NCI-H1436 treated with DMSO at 0.1 percent for 48 hours (cell line): ENCODE results near the gene IL3RA.
"Not testable (repeated sequence)": the region's sequence is repeated elsewhere in the genome, so short reads cannot be mapped to it uniquely, and the experiment has no call there.

ENCODE experiments used
- DNase-seq: peaks from one replicate; lab custom pipeline; 2025; lab: John Stamatoyannopoulos, UW

Gene IL3RA

DNA sequence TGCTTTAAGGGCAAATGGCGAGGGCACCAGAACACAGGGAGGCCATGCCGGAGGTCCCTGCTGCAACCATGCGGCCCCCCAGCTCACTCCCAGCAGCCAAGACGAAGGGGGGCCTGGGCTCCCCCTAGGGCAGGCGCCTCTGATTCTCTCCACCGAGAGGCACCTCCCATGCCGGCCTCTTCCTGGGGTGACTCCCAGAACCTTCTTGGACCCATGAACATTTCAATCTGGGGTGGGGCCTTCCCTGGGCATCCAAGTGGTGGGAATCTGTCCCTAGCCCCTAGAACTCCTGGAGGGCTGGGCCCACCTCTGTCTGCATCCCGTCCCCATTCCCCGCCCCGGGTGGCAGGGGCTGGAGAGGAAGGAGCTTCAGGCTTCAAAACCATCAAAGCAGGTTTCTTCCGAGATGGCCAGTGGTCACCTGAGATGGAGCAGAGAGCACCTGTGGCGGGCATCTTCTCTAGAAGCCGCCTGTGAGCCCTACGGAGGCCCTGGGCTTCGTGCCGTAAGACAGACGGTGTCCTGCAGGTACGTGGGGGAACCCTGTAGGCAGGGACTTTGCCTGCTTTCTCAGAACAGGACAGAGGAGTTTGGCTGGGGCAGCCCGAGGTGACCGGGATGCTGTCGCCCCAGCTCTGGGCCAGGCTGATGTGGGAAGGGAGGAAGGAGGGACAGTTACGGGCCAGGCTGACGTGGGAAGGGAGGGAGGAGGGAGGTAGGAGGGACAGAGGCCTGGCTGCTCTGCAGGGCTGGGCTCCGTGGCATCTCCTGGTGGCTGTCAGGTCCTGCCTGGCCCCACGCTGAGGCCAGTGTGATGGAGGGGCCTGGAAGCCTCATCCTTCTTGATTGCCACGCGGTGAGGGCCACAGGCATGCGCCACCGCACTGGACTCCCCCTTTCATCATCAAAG is 62.1 kb downstream of the IL3RA start:
- no peak for DNase-seq

DNA sequence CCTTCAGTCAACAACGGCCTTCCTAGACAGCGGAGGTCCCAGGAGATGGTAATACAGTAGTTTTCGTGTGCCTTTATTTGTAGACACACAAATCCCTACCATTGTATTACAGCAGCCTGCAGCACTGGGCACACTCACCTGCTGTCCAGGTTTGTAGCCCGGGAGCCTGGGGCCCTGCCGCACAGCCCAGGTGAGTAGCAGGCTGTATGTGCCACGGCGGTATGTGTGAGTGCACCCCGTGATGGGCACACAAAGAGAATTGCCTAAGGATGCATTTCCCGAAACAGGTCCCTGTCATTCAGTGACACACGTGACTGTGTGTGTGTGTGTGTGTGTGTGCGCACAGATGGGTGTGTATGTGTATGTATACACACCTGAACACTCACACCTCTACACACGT is 63.5 kb downstream of the IL3RA start:
- no peak for DNase-seq

DNA sequence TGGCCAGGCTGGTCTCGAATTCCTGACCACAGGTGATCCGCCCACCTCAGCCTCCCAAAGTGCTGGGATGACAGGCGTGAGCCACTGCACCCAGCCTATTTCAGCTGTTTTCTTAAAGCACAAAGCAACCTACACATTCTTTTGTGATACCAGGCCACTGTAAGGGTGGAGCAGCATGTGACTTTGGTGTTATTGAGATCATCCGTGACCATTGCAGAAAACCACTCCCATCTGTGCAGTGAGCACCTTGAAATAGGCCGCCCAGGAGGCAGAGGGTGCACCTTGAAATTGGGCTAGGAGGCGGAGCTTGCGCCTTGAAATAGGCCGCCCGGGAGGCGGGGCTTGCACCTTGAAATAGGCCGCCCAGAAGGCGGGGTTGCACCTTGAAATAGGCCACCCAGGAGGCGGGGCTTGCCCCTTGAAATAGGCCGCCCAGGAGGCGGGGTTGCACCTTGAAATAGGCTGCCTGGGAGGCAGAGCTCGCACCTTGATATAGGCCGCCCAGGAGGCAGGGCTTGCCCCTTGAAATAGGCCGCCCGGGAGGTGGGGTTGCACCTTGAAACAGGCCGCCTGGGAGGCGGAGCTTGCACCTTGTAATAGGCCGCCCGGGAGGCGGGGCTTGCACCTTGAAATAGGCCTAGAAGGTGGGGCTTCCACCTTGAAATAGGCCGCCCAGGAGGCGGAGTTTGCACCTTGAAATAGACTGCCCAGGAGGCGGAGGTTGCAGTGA is 64.3 kb downstream of the IL3RA start:
- DNase-seq = no peak

DNA sequence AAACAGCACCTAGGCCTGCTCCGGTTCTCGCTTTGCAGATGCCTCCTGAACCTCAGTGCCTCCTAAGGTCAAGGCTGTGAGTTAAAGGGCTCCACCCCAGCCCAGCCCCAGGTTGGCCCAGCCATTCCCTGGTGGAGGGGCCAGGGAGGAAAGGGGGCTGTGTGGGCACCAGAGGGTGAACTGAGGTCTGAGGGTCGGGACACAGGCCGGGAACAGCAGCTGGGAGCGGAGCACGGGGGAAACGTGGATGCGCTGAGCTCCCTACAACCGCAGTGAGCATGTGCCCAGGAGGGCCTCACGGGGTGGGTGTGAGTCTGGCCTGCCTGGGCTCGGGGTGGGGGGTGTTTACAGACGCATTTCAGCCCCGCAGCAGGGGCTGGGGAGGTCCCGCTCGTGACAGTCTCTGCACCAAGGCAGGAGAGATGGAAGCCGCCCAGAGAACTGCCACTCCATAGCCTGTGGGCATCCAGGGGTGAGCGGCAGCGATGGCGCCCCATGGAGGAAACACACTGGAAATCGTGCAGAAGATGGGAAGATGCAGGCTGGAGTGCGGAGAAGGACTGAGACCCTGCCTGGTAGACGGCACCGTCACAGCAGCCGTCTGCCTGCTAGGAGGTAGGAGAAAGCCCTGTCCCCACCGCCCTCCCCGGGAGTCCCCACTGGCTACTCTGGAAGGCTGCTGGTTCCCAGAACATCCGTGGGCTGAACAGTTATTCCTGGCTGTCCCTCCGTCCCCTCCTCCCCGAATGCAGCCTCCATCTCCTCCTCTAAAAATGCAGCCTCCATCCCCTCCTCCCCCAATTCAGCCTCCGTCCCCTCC is 65.2 kb downstream of the IL3RA start:
- no peak for DNase-seq

DNA sequence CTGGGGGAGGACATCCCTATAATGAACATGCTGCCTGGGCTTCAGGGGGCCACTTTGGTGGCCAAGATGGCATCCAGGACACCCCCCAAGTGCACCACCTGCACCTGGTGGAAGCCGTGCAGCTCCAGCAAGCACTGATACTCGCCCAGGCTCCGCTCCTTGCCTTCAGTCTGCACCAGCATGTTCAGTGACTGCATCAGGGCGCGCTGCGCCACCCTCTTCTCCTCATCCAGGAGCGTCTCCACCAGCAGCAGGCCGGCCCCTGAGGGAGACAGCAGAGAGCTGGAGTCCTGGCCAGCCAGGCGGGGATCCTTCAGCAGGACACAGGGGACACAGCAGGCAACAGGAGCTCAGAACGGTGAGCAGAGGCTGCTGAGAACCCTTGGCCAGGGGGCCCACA is 66.6 kb downstream of the IL3RA start:
- no peak for DNase-seq

DNA sequence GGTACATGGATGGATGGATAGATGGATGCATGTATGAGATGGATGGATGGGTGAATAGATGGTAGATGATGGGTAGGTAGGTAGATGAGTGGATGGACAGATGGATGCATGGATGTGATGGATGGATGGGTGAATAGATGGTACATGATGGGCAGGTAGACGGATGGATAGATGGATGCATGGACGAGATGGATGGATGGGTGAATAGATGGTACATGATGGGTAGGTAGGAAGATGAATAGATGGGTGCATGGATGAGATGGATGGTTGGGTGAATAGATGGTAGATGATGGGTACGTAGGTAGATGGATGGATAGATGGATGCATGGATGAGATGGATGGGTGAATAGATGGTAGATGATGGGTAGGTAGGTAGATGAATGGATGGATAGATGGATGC is 67.3 kb downstream of the IL3RA start:
- DNase-seq = not testable (repeated sequence)

DNA sequence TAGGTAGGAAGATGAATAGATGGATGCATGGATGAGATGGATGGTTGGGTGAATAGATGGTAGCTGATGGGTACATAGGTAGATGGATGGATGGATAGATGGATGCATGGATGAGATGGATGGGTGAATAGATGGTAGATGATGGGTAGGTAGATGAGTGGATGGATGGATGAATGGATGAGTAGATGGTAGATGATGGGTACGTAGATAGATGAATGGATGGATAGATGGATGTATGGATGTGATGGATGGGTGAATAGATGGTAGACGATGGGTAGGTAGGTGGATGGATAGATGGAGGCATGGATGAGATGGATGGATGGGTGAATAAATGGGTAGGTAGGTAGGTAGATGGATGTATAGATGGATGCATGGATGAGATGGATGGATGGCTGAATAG is 69.2 kb downstream of the IL3RA start:
- not testable (repeated sequence) for DNase-seq

DNA sequence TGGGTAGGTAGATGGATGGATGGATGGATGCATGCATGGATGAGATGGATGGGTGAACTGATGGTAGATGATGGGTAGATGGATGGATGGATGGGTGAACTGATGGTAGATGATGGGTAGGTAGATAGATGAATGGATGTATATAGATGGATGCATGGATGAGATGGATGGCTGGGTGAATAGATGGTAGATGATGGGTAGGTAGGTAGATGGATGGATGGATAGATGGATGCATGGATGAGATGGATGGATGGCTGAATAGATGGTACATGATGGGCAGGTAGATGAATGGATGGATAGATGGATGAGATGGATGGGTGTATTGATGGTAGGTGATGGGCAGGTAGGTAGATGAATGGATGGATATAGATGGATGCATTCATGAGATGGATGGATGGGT is 70.5 kb downstream of the IL3RA start:
- DNase-seq = no peak

DNA sequence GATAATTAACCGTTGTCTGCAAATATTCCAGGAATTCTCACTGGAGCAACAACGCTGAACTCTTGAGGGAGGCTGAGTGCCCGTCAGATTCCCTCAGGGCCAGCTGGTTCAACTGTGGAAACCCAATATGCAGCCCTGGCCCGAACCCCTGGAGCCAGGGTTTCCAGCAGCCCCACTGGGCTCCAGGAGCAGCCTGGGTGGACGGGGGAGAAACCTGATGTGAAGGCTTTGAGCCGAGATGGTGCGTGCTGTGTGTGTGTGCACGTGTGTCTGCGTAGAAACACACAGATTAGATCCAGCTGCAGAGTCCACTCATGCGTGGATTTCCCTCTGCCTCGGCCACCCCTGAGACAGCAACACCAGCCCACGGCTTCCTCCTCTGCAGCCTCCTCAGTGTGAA is 74.7 kb downstream of the IL3RA start:
- no peak for DNase-seq

DNA sequence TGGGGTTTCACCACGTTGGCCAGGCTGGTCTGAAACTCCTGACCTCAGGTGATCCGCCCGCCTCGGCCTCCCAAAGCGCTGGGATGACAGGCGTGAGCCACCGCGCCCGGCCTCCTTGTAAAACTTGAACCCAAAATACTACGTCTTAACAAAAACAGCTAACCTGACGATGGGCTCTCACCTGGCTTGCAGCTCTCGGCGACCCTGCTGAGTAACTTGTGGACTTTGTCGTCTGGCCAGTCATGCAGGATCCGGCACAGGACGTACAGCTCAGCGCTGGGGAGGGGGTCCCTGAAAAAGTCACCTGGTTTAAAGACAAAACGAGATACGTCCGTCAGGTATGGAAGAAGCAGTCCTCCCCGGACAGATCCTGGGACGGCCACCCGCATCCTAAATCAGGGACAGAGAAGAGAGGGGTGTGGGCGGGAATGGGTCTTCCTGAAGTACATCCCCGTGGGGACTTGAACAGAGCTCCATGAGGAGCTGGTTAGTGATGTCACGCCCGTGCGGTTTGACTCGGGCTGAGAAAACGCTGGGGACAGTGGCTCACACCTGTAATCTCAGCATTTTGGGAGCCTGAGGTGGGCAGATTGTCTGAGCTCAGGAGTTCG is 76.1 kb downstream of the IL3RA start:
- no peak for DNase-seq

DNA sequence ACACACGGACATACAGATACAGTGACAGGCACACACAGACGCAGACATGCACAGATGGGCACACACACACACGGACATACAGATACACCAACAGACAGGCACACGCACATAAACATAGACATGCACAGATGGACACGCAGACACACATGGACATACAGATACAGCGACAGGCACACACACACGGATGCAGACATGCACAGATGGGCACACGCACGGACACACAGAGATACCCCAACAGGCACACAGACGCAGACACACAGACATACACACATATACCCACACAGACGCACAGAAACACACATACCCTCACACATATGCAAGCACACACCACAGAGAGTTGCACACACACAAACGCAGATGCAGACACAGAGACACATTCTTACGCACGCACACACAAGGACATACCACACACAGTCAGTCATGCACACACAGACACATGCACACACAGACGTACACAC is 79.8 kb downstream of the IL3RA start:
- no peak for DNase-seq

DNA sequence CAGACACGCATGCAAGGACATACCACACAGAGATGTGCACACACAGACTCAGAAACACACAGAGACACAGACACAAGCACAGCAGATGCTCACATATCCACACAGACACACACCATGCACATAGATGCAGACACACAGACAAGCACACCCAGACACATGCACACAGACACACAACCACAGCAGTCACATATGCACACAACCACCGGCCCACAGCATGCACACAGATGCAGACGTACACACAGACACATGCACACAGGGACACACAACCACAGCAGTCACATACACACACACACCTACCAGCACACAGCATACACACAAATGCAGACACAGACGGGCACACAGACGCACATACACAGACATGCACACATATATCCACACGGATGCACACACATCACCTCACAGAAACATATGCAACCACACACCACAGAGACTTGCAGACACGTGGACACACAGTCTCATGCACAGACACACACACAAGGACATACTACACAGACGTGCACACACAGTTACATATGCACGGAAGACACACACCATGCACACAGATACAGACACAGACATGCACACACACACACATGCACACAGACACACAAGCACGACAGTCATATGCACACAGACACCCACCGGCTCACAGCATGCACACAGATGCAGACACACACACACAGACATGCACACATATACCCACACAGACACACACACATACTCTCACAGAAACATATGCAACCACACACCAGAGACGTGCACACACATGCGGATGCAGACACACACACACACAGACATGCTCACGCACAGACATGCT is 80.6 kb downstream of the IL3RA start:
- DNase-seq = no peak

DNA sequence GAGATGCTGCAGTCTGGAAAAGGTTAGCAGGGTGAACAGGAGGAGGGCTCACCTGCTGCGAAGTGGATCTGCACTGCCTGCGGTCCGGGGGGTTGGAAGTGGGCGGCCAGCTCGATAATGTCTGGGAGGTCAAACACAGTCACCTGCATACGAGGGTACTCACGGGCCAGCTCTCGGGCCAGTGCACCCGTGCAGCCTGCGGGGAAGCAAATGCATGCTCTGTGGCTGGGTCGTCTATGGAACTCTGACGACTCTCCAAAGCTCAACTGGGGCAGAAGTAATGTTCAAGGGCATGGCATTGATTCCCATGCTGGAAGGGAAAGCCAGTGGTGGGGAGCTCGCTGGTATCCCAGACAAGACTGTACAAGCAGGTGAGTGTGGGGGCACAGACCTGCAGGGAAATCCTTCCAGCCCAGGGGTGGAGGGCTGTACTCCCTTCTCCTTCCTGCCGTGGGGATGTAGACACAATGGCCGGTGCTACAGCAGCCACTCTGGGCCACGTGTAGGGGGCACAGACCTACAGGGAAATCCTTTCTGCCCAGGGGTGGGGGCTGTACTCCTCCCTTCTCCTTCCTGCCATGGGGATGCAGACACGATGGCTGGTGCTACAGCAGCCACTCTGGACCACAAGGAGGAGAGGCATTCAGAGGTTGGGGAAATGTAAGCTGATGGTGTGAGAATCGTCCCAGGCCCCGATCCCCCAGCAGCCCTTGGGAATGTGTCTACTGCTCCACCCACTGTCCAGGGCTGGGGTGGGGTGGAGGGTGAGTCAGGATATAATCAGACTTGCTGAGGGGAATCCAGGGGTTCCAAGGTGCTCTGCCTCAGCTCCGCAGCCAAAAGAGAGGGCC is 81.6 kb downstream of the IL3RA start:
- DNase-seq = no peak

DNA sequence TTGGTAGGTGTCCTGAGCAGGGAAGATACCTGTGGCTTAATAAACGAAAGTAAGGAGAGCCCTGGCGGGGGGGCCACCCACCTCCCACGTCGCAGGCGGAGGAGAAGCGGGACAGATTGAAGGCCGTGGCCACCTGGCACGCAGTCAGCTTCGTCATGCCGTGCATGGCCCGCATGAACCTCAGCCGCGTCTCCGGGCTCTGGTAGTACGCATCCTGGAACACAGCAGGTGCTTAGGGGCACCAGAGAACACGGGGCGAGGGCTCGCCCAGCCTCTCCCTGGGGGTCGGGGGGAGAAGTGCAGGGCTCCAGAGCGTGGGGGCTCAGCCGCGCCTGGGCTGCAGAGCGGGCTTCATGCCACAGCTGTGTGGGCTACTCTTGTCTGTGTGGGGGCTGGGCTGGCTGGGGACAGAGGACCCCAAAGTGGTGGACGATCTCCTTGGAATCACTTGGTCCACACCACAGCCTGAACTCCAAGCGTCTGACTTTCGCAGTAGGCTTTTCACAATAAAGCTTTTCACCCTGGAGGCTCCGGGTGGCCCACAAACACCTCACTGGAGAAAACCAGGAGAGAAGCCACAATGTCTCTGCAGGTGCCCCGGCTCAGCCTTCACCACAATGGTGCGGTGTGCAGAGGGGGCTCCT is 82.4 kb downstream of the IL3RA start:
- DNase-seq = no peak

DNA sequence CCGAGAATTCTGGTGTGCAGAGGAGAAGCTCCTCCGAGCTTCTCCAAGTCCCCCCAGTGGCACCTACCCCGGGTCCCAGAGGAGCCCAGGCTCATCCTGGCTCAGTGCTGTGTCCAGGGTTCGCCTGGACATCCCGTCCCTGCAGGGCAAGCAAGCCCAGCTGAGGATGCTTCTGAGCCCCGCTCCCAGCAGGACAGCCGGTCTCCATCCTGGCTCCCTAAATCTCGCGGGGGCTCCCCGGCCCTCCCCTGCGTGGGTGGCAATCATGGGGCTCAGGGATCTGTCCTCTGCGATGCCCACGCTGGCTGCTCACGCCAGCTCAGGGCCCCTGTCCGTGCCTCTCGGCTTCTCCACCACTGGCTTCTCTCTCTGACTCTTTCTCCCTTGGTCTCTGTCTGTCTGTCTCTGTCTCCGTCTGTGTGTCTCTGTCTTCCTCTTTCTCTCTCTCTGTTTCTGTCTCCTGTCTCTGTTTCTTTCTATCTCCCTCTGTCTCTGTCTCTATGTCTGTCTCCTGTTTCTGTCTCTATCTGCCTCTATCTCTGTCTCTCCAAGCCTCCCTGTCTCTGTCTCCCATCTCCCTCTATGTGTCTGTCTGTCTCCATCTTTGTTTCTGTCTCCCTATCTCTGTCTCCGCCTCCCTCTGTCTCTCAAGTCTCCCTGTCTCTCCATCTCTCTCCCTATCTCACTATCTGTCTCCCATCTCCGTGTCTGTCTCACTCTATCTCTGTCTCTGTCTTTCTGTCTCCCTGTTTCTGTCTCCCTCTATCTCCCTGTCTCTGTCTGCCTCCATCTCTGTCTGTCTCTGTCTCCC is 83.2 kb downstream of the IL3RA start:
- no peak for DNase-seq

DNA sequence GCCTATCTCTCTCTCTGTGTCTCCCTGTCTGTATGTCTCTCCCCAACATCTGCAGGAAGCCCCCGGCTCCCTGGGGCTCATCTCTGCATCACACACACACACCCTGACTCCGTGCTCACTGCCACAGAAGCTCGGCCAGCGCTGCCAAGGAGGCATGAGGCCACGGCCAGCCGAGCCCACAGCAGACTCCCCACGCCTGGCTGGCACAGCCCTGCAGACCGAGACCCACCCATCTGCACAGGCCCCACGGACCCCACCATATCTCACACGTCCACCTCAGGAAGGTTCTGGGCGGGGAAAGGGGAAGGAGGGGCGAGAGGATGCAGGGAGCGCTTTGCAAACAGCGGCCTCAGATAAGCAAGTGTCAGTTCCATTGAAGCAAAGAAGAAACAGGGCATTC is 83.8 kb downstream of the IL3RA start:
- no peak for DNase-seq

DNA sequence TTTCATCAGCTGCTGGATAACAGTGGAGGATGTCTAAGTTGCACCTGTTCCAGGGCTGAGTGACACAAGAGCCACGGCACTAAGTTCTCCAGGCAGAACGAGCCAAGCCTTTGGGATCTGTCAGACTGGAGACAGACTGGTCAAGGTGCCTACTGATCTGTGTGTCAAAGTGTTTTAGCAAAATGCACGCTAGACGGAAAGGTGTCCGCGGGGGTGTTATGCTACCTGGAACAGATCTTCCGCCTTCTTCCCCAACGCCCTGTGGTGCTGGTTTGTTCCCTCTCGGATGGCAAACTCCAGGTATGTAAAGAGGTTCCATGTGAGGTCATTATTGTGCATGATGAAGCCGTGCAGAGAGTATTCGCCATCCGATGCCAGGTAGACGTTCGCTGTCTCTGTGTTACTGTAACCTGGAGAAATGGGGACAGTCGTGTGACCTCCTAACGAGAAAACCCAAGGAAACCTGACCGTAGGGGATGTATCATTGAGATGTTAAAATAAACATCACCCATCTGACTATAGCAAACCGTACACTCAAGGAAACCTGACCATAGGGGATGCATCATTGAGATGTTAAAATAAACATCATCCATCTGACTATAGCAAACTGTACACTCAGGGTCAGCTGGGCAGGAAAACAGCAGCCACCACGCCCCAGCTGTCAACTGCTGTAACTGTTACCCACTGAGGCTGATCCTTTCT is 85.0 kb downstream of the IL3RA start:
- no peak for DNase-seq

DNA sequence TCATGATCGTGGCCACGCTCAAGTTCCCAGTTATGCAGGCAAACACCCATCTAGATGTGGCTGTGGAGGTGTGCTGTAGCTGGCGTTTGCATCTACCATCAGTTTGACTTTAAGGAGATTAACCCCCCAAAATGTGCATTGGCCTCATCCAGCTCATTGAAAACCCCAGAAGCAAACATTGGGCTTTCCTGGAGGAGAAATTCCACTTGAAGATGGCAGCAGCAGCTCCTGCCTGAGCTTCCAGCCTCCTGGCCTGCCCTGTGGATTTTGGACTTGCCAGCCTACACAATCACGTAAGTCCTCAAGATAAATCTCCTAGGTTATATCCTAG is 85.5 kb downstream of the IL3RA start:
- DNase-seq = no peak
